ENCODE data around the gene SDK2. TPM values are rescaled to one million over a fixed set of nuclear protein-coding genes. Genes with fewer than 3 reads are reported as not detected.
"Not testable (repeated sequence)": the region's sequence is repeated elsewhere in the genome, so short reads cannot be mapped to it uniquely, and the experiment has no call there.

Gene SDK2
- total RNA-seq, 2 donors from 2014 or later: 1.4 TPM

DNA sequence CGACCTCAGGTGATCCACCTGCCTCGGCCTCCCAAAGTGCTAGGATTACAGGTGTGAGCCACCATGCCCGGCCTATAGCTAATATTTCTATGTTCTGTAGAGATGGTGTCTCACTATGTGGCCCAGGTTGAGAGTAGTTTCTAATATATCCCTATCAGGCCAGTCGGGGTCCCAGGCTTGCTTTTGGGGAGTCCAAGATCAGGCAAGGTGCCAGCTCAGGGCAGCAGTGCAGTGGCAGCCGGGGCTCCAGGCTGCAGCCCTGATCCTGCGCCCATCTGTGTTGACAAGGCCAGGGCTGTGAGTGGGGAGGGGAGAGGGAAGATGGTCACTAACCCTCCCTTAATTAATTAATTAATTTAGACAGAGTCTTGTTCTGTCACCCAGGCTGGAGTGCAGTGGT, 254.8 kb downstream of the SDK2 start:
- no peak for ATAC-seq
- Mint-ChIP-seq H3K4me1 (no peaks in the 10 kb centered on the region), H3K27me3 (peaks cover 9% of the 10 kb centered on the region), H3K4me3 (no peak overlapping the region), H3K27ac (no peak overlapping the region), H3K36me3 (ENCODE audit: low read depth) (no peaks in the 10 kb centered on the region)
- no peaks in the 10 kb centered on the region for H3K9me3 ChIP-seq (ENCODE audit: control insufficient read depth, low read length, poor library complexity, severe bottlenecking)
- no peak for DNase-seq

DNA sequence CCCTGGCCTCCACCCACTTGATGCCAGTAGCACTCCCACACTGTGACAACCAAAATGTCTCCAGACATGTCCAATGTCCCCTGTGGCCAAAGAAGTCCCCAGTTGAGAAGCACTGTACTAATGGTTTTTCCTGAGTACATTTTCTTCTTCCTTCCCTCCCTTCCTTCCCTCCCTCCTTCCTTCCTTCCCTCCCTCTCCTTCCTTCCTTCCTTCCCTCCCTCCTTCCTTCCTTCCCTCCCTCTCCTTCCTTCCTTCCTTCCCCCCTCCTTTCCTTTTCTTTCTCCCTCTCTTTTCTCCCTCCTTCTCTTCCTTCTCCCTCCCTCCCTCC, 255.7 kb downstream of the SDK2 start:
- Mint-ChIP-seq H3K4me3 (no peak overlapping the region), H3K4me1 (no peaks in the 10 kb centered on the region), H3K27ac (no peak overlapping the region), H3K27me3 (peaks cover 9% of the 10 kb centered on the region), H3K36me3 (ENCODE audit: low read depth) (no peaks in the 10 kb centered on the region)
- no peak for ATAC-seq
- DNase-seq: no peak
- H3K9me3 ChIP-seq (ENCODE audit: control insufficient read depth, low read length, poor library complexity, severe bottlenecking): no peaks in the 10 kb centered on the region

DNA sequence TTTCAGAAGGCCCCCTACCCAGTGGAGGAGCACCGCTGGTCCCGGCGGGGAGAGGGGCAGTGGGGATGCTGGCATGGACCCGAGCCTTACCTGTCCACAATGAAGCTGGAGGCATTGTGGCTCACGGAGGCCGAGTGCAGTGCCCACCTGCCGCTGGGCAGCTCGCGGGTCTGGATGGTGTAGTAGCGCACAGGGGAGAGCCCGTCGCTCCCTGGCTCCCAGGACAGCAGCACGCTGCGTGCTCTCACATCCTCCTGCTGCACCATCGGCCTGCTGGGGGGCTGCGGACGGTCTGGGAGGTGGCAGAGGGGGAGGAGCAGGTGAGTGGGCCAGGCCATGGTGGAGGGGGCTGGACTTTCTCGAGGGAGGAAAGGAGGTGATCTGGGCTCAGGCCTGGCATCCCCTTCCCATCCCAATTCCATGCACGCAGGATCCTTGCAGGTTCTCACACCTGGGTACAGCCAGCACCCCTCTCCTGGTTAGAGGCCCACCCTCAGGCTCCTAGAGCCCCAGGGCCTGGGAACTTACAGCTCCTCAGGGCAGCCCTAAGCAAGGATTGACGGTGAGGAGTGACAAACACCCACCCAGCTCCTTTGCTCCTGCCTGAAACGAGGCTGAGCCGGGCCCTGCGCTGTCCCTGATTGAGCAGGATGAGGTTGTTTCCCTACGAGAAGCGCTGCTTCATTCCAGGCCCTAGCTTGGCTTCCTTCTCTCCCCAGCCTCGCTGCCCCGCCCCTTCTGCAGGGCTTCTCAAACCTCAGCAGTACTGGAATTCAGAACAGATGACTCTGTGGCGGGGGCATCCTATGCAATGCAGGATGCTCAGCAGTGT, 256.3 kb downstream of the SDK2 start:
- Mint-ChIP-seq H3K27me3 (peaks cover 13% of the 10 kb centered on the region), H3K36me3 (ENCODE audit: low read depth) (no peaks in the 10 kb centered on the region), H3K27ac (no peak overlapping the region), H3K4me1 (no peaks in the 10 kb centered on the region), H3K4me3 (no peak overlapping the region)
- H3K9me3 ChIP-seq (ENCODE audit: control insufficient read depth, low read length, poor library complexity, severe bottlenecking): no peaks in the 10 kb centered on the region
- DNase-seq (no peak), ATAC-seq (no peak)

GRCh38 chr17:73386561-73386960, 257.7 kb downstream of the SDK2 start:
- H3K27me3 Mint-ChIP-seq: peaks cover 16% of the 10 kb centered on the region
- no peak overlapping the region for H3K4me3 Mint-ChIP-seq
- DNase-seq (no peak), ATAC-seq (no peak)
- no peaks in the 10 kb centered on the region for H3K4me1 Mint-ChIP-seq
- H3K9me3 ChIP-seq (ENCODE audit: control insufficient read depth, low read length, poor library complexity, severe bottlenecking): no peaks in the 10 kb centered on the region
- no peaks in the 10 kb centered on the region for H3K36me3 Mint-ChIP-seq (ENCODE audit: low read depth)
- H3K27ac Mint-ChIP-seq: no peak overlapping the region

- Mint-ChIP-seq H3K4me1 (no peaks in the 10 kb centered on the region), H3K36me3 (ENCODE audit: low read depth) (no peaks in the 10 kb centered on the region), H3K4me3 (no peak overlapping the region), H3K27ac (no peak overlapping the region), H3K27me3 (peaks cover 16% of the 10 kb centered on the region)
- DNase-seq (no peak), ATAC-seq (no peak)
- H3K9me3 ChIP-seq (ENCODE audit: control insufficient read depth, low read length, poor library complexity, severe bottlenecking): no peaks in the 10 kb centered on the region
Observed at GRCh38 chr17:73384926-73385325, 259.3 kb downstream of the SDK2 start.

DNA sequence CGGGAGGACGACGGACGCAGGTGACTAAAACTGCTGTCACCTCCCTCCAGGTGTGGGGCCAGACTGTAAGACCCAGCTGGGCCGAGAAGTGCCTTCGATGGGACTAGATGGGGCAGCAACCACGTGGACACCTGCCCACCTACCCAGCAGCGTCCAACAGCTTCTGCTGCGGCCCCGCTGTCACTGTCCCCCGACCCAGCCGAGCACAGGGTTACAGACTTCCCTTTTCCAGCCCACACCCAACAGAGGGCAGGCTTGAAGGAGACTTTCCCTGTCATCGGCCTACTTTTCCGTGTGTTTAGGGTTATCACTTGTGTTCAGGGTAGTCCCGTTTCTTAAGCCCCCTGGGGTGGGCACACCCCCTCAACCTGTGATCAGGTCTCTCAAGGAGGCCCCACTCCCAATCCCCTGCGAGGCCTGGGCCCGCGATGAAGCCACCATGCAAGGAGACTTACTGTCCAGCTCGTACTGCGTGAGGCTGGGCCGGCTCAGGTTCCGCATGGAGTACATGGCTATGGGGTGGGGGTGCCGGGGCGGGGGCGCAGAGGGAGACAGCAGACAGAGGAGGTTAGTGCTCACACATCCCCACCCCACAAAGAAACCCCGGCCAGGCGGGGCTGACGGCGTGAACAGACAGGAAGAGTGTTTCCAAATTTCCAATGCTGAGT, 263.7 kb downstream of the SDK2 start:
- DNase-seq: no peak
- H3K27ac Mint-ChIP-seq: no peak overlapping the region
- ATAC-seq: no peak
- H3K9me3 ChIP-seq (ENCODE audit: control insufficient read depth, low read length, poor library complexity, severe bottlenecking): no peaks in the 10 kb centered on the region
- peaks cover 24% of the 10 kb centered on the region for H3K27me3 Mint-ChIP-seq
- no peak overlapping the region for H3K4me3 Mint-ChIP-seq
- H3K36me3 Mint-ChIP-seq (ENCODE audit: low read depth): no peaks in the 10 kb centered on the region
- H3K4me1 Mint-ChIP-seq: no peaks in the 10 kb centered on the region

DNA sequence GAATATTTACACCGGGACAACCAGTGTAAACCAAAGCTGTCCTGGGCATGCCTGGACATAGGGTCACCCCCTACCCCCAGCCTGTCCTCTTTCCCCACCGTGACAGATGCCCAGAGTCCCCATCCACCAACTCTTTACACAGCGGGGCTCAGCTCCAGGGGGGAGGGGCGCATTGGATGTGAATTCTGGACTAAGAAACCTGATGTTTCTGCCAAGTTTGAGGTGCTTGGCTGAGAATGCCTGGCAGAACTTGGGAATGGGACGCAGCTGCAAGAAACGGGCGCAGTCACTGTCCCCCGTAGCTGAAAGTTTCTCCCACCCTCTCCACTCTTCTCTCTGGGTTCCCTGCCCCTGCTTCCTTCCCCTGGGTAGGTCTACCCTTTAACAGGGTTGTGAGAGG, 264.4 kb downstream of the SDK2 start:
- H3K27ac Mint-ChIP-seq: no peak overlapping the region
- no peaks in the 10 kb centered on the region for H3K9me3 ChIP-seq (ENCODE audit: control insufficient read depth, low read length, poor library complexity, severe bottlenecking)
- no peaks in the 10 kb centered on the region for H3K36me3 Mint-ChIP-seq (ENCODE audit: low read depth)
- no peak overlapping the region for H3K4me3 Mint-ChIP-seq
- no peaks in the 10 kb centered on the region for H3K4me1 Mint-ChIP-seq
- ATAC-seq (no peak), DNase-seq (no peak)
- H3K27me3 Mint-ChIP-seq: peaks cover 16% of the 10 kb centered on the region

- no peaks in the 10 kb centered on the region for H3K36me3 Mint-ChIP-seq (ENCODE audit: low read depth)
- no peak overlapping the region for H3K4me3 Mint-ChIP-seq
- no peaks in the 10 kb centered on the region for H3K9me3 ChIP-seq (ENCODE audit: control insufficient read depth, low read length, poor library complexity, severe bottlenecking)
- DNase-seq (no peak), ATAC-seq (no peak)
- H3K27ac Mint-ChIP-seq: no peak overlapping the region
- H3K27me3 Mint-ChIP-seq: peaks cover 22% of the 10 kb centered on the region
- no peaks in the 10 kb centered on the region for H3K4me1 Mint-ChIP-seq
Observed at GRCh38 chr17:73378974-73379470, 265.2 kb downstream of the SDK2 start.

DNA sequence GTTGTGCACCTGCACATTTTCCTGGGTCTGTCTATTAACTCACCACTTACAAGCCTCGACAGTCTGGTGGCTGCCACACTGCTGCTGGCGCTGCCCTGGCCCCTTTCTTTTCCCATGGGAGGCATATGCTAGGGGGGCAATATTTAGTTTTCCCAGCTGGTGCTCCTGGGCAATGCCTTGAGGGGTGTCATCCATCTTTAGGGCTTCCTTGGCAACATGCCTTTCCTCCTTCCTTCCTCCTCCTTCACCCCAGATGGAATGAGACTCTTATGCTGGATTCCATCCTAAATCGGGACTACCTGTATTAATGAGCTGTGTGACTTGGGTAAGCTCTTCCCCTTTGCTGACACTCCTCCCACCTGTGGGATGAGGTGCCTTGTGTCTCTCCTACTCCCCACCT, 267.6 kb downstream of the SDK2 start:
- H3K4me3 Mint-ChIP-seq: no peak overlapping the region
- peaks cover 33% of the 10 kb centered on the region for H3K27me3 Mint-ChIP-seq
- H3K9me3 ChIP-seq (ENCODE audit: control insufficient read depth, low read length, poor library complexity, severe bottlenecking): no peaks in the 10 kb centered on the region
- H3K36me3 Mint-ChIP-seq (ENCODE audit: low read depth): no peaks in the 10 kb centered on the region
- no peak for ATAC-seq
- no peak for DNase-seq
- no peaks in the 10 kb centered on the region for H3K4me1 Mint-ChIP-seq
- H3K27ac Mint-ChIP-seq: no peak overlapping the region

DNA sequence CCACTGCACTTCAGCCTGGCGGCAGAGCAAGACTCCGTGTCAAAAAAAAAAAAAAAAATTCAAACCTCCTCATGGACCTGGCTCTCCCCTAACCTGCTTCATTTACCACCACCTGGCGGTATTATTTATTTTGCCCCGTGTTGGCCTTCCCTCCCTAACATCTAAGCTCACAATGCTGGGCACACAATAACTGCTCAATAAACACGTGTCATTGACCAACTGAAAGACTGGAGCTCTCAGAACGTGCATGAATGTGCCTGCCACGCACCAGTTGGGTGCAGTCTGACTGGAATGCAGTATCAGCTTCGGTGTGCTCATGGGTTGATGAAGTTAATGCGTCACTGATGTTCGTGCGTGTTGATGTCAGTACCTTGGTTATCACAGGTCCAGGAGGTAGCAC, 268.1 kb downstream of the SDK2 start:
- Mint-ChIP-seq H3K4me3 (no peak overlapping the region), H3K27ac (no peak overlapping the region), H3K4me1 (no peaks in the 10 kb centered on the region), H3K27me3 (peaks cover 37% of the 10 kb centered on the region), H3K36me3 (ENCODE audit: low read depth) (peaks cover 3% of the 10 kb centered on the region)
- ATAC-seq: no peak
- DNase-seq: no peak
- no peaks in the 10 kb centered on the region for H3K9me3 ChIP-seq (ENCODE audit: control insufficient read depth, low read length, poor library complexity, severe bottlenecking)

DNA sequence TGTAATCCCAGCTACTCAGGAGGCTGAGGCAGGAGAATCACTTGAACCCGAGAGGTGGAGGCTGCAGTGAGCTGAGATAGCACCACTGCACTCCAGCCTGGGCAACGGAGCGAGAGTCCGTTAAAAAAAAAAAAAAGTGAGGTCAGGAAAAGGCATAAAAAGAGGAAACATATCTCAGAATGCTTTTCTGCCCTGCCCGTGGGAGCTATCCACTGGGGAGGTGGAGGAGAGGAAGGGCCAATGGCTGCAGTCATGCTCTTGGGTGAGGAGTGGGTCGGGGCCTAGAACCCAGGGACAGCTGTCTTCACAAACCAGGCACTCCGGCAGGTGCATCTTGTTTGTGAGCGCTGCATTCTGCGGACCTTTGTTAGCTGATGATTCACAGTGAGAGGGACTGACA, 272.4 kb downstream of the SDK2 start:
- Mint-ChIP-seq H3K4me3 (no peak overlapping the region), H3K27ac (no peak overlapping the region), H3K4me1 (no peaks in the 10 kb centered on the region), H3K36me3 (ENCODE audit: low read depth) (peaks cover 5% of the 10 kb centered on the region), H3K27me3 (peaks cover 44% of the 10 kb centered on the region)
- ATAC-seq (no peak), DNase-seq (no peak)
- H3K9me3 ChIP-seq (ENCODE audit: control insufficient read depth, low read length, poor library complexity, severe bottlenecking): no peaks in the 10 kb centered on the region

DNA sequence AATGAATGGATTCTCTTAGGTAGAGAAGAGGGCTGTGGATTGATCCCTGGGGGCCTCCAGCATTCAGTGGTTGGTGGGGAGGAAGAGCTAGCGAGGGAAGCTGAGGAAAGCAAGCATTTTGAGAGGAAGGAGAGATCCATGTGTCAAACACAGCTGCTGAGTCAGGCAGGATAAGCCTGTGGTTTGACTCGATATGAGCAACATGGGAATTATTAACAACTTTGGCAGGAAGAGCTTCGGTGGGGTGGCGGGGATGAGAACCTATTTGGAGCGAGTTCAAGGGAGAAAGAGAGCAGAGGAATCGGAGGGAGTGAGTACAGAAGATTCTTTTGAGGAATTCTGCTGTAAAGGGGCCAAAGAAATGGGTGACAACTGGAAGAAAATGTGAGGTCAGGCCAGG, 273.0 kb downstream of the SDK2 start:
- H3K9me3 ChIP-seq (ENCODE audit: control insufficient read depth, low read length, poor library complexity, severe bottlenecking): no peaks in the 10 kb centered on the region
- Mint-ChIP-seq H3K27ac (no peak overlapping the region), H3K36me3 (ENCODE audit: low read depth) (peaks cover 5% of the 10 kb centered on the region), H3K4me3 (no peak overlapping the region), H3K4me1 (no peaks in the 10 kb centered on the region), H3K27me3 (peaks cover 42% of the 10 kb centered on the region)
- ATAC-seq (no peak), DNase-seq (no peak)

- H3K27me3 Mint-ChIP-seq: peaks cover 48% of the 10 kb centered on the region
- not testable (repeated sequence) for H3K36me3 Mint-ChIP-seq (ENCODE audit: low read depth); H3K4me3 Mint-ChIP-seq; H3K4me1 Mint-ChIP-seq; H3K27ac Mint-ChIP-seq; H3K9me3 ChIP-seq (ENCODE audit: control insufficient read depth, low read length, poor library complexity, severe bottlenecking)
- ATAC-seq (peak; percentile 73), DNase-seq (peak; percentile 60 to 71 (median 62))
Observed at GRCh38 chr17:73369817-73370490, 274.3 kb downstream of the SDK2 start.
